CD4-positive, alpha-beta T cell treated with Interleukin-21 for 1 hour (primary cell): ENCODE data around the gene LBP.
A peak's percentile ranks its signal among the peaks of the same experiment; 100 is the strongest.
"Not testable (repeated sequence)": the region's sequence is repeated elsewhere in the genome, so short reads cannot be mapped to it uniquely, and the experiment has no call there.

ENCODE experiments used
- DNase-seq: peaks from one replicate; pipeline ENCODE4 v3.0.0-alpha.2; 2020

LBP gene, protein sequence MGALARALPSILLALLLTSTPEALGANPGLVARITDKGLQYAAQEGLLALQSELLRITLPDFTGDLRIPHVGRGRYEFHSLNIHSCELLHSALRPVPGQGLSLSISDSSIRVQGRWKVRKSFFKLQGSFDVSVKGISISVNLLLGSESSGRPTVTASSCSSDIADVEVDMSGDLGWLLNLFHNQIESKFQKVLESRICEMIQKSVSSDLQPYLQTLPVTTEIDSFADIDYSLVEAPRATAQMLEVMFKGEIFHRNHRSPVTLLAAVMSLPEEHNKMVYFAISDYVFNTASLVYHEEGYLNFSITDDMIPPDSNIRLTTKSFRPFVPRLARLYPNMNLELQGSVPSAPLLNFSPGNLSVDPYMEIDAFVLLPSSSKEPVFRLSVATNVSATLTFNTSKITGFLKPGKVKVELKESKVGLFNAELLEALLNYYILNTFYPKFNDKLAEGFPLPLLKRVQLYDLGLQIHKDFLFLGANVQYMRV

DNA sequence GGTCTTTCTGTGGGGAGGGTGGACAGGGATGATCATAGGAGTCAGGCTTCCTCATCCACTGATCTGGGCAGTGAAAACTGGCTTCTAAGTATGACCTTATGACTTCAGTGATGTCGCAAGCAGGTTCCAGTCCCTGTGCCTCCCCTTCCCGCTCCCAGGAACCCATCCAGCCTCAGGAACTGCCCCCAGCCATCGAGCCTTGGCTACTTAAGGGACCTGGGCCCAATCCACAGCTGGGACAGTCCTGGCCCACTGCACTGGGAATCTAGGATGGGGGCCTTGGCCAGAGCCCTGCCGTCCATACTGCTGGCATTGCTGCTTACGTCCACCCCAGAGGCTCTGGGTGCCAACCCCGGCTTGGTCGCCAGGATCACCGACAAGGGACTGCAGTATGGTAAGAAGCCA is at the start of gene LBP:
Gene LBP (plus strand): TSS at position 236 of the 405 bp plus-strand sequence. CDS start 35 bp downstream, at position 271.
- no peak for DNase-seq

DNA sequence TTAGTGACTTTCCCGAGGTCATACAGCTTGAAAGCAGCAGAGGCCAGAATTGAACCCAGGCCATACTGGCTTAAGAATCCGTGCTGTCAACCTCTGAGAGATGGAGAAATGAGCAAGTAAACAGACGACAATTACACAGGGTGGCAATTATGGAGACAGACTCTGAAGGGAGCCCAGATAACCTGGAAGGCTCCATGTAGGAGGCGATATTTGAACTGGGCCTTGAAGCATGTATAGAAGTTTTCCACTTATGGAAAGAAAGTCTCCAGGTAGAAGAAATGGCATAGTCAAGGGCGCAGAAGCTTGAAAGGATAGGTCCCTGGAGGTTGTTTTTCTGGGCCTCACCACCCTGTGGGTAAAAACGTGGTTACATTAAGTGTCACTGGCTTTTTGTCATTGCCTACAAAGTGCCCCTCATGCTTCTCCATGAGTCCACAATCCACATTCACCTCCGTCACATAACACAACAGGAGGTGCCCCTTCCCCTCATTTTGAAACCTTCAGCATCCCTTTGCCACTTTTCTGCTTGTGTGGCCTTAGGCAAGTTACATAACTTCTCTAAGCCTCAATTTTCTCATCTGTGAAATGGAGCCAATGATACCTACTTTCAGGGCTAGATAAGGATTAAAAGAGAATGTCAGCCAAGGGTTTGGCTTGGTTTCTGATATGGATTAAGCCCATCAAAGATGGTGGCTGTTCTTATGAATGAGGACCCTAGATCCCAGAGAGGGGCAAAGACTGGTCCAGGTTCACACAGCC is 48.2 kb upstream of the LBP start:
- no peak for DNase-seq

DNA sequence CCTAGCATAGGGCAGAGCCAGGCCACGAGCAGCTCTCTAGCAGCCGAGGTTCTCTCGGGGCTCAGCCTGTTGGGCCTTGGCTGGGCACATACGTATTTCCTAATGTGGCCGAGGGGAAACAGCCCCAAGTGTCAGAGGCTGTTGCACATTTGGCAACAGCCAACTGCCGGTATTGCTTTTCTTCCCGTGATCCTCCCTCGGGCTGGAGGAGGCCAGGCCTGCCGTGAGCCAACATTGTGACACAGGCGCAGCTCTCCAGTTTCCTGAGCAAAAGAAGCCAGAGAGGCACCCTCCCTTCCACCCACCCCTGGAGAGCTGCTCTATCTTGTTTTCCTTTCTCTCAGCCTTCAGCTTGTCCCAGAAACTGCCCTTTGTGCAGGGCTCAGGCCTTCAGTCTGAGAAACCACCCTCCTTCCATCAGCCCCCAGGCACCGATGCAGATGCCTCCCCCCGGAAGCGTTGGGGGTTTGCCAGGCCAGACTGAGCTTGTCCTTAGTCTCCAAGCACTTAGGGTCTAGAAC is 47.5 kb upstream of the LBP start:
- DNase-seq = no peak

DNA sequence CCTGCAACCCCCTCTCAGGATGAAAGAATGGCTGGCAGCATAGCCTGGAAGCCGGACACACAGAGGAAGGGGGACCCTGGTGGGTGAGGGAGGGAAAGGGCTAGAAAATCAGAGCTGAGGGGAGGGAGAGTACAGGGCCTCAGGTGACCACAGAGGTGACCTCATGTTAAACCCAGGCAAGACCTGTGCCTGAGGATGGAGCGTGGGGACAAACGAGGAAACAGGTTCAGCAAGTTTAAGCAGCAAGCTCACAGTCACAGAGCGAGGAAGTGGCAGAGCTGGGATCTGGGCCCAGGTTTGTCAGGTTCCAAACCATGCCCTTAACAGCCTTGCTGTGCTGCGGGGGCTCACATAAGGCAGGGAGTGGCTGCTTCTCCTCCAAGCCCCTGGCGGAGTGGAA is 46.3 kb upstream of the LBP start:
- no peak for DNase-seq

DNA sequence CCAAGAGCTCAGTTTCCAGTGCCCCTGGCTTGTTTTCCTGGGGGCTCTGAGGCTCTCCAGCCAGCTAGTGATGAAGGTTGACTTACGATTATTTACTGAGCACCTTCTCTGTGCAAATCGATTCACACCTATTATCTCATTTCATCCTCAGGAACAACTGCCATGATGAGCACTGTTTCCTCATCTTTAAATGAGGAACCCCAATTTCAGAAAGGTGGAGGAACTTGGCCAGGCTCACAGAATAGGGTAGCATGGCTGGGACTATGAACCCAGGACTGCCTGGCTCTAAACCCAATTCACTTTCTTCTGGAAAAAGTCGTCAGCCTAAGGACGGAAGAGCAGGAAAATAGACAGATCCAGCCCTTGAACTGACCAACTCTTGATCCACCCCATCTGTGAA is 45.8 kb upstream of the LBP start:
- DNase-seq = no peak

DNA sequence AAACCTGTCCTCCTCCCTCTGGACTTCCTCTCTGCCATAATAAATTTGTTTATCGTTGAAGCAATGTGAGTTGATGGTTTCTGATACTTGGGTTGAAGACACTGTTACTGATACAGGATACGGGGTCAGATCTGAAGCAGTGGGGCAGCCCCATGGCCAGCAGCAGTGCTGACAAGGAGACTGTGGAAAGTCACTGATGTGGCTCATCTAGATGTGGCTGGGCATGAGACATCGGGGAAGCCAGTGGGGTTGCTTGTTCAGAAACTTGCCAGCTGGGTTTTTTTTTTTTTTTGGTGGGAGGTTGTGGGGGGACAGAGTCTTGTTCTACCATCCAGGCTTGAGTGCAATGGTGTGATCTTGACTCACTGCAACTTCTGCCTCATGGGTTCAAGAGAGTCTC is 45.0 kb upstream of the LBP start:
- no peak for DNase-seq

DNA sequence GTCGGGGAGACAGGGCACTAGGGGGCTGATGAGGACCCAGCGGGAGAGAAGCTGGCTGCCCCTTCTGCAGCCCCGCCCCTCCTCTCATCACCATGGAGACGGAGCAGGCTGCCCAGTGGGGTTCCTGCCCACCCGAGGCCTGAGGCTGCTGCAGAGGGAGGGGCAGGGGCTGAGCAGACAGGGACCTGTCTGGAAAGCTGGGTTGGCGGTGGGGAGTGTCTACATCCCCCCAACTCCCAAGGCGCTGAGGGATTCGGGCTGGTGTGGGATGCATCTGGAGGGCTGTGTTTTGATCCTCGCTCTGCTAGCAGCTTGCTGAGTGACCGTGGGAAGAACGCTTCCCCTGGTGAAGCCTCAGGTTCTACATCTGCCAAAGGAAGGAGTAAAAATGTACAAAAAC is 43.5 kb upstream of the LBP start:
- DNase-seq = no peak

DNA sequence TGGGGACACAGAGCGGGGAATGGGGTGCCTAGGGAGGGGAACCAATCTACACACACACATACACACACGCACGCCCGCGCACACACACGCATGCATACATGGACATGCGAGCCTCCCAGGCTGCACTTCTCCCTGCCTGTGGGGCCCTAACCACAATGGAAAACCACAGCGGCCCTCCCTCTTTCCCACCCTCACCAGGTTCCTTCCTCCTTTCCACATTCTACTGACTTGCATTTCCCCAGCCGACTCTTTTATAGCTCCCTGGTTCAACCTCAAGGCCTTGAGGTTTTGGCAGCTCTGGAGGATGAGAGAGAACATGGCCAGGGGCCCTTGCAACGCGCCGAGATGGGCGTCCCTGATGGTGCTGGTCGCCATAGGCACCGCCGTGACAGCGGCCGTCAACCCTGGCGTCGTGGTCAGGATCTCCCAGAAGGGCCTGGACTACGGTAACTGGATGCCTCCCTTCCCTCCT is 42.3 kb upstream of the LBP start, which contains the start of gene BPI:
Gene BPI (plus strand): TSS at position 249 of the 472 bp plus-strand sequence. CDS start 68 bp downstream, at position 317.
- DNase-seq = peak; percentile 12

DNA sequence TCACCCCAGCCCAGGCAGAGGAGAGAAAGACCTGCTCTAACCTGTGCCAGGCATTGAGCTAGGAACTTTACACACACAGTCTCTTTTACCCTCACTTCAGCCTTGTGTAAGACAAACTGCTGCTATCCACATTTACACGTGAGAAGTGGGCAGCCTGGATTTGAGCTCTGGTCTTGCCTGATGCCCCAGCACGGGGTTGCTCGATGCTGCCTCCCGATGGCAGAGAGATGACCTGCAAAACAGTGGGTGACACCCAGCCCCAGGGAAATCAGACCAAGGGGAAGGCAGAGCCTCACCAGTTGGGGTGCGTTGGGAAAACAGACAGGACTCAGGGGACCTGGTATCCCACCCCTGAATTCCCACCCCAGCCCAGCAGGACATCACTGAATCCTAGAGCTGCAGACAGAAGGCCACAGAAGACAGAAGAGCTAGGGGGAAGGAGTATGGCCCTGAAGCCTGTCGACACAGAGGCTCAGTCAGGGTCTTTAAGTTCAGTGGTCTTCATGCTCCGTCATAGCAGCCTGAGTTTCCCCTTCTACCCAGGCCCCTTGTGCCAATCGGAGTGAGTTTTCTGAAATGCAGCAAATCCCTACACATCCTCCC is 41.3 kb upstream of the LBP start:
- DNase-seq = no peak

DNA sequence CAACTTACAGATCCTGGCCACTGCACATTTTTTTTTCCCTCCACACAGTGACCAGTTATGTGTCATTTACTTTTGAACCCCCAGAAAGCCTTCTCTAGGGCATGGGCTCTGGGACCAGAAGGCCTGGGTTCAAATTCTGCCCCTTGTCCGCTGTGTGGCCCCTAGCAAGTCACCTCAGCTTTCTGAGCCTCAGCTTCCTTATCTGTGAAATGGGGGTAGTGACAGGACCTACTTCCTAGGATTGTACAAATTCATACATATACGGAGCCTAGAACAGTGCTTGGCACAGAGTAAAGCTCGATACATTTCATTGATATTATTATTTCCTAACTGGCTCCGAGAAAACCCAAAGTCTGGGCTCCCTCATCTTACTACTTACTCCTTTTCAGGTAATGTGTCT is 40.7 kb upstream of the LBP start:
- DNase-seq = no peak

DNA sequence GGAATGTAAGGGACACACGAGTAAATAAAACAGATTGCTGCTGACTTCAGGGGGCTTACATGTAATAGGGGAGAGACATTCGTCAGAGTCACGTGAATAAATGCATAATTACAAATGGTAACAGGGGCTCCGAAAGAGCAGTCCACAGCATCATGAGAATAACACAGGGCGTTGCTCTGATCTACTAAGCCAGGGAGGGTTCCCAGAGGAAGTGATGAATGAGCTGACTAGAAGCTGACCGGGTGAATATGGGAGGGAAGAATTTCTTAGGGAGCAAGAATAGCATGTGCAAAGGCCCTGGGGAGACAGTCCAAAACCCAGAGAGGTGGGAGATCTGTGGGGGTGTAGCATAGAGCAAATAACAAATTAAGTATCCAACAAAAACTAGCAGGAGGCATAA is 39.9 kb upstream of the LBP start:
- no peak for DNase-seq

DNA sequence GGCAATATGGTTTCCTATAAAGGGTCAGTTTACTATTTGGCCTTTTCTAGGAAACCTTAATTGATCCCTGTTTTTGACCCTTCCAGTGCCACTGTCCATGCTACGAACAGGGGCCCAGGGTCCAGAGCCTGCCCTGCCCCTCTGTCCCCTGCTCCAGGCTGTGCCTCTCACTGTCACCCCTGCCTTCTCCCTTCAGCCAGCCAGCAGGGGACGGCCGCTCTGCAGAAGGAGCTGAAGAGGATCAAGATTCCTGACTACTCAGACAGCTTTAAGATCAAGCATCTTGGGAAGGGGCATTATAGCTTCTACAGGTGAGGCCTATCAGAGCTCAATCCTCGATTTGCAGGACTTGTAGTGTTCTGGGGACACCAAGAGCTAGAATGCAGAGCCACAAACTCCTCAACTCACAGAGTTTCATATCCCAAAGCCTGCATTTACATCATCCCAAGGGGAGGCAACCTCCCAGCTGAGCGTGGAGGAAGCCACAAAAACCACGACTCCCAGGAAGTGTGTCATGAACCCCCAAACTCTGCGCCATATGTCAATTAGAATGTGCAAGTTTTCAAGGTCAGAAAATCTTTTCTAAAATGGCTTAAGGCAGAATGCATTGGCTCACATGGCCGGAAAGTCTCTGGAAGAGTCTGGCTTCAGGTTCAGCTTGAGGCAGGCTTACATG is 38.8 kb upstream of the LBP start:
- DNase-seq = no peak

DNA sequence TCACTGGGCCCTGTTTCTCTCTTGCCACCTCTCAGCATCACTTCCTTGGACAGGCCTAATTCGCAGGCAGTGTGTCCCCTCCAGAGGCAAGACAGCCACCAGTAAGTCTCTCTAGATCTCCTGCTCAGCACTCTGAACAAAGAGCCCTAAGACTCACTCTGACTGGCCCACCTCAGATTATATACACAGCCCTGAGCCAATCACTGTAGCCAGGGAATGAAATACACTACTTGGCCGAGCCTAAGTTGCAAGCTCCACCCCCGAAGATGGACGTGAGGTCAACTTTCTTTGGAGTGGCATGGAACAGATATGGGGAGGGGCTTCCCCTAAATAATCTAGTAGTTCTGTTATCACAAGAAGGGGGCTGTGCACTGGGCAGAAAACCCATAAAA is 38.2 kb upstream of the LBP start:
- no peak for DNase-seq

DNA sequence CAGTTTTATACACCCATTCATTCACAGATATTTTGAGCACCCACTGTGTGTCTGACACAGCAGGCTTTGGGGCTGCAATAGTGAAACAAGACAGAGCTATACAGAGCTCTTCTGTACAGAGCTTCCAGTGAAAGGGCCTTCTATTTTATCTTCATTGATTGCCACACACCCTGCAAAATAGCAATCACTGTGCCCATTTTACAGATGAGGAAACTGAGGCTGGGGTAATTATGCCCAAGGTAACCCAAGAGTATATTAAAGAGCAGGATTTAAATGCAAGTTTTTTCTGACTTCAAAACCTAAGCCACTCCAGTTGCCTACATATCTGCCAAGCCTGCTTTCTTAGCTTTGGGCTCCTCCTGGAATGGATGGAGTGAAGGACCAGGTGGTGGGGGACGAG is 37.8 kb upstream of the LBP start:
- no peak for DNase-seq

DNA sequence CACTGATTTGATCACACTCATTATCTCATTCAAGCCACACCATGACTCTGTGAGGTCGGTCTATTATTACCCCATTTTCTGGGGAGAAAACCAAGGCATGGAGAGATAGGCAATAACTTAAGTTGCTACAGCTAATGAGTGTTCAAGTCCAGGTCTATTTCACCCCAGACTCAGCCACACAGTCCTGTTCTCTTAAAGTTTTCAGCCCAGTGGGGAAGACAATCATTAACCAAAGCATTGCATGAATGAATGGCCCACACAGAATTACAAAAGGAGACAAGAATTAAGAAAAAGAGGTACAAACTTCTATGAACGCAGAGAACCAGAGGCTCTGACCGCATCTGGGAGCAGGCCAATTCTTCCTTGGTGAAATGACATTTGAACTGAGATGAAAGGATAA is 35.2 kb upstream of the LBP start:
- DNase-seq = no peak

DNA sequence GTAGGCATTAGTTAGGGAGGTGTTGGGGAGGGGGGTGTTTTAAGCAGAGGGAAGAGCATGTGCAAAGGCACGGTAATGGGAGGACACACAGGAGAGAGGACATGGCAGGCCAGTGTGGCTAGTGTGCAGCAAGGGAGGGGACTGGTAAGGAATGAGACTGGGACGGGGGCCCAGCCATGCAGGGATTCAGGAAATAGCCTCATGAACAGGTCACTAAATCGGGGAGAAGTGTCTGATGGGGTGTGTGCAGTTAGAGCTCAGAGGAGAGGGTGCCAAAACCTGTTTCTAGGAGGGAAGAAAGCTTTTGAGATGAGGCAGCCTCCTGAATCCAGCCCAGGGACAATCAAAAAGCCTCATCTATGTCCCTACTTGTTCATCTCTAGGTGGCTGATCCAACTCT is 34.8 kb upstream of the LBP start:
- no peak for DNase-seq

DNA sequence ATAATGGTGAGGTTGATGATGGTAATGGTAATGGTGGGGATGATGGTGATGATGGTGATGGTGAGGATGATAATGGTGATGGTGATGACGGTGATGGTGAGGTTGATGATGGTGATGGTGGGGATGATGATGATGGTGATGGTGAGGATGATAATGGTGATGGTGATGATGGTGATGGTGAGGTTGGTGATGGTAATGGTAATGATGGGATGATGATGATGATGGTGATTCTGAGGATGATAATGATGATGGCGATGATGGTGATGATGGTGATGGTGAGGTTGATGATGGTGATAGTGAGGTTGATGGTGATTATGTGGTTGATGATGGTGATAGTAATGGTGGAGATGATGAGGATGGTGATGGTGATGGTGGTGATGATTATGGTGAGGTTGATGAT is 32.6 kb upstream of the LBP start:
- no peak for DNase-seq

DNA sequence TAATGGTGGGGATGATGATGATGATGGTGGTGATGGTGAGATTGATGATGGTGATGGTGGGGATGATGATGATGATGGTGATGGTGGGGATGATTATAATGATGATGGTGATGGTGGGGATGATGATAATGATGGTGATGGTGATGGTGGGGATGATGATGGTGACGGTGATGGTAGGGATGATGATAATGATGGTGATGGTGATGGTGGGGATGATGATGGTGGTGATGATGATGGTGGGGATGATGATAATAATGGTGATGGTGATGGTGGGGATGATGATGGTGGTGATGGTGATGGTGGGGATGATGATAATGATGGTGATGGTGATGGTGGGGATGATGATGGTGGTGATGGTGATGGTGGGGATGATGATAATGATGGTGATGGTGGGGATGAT is 31.9 kb upstream of the LBP start:
- not testable (repeated sequence) for DNase-seq

DNA sequence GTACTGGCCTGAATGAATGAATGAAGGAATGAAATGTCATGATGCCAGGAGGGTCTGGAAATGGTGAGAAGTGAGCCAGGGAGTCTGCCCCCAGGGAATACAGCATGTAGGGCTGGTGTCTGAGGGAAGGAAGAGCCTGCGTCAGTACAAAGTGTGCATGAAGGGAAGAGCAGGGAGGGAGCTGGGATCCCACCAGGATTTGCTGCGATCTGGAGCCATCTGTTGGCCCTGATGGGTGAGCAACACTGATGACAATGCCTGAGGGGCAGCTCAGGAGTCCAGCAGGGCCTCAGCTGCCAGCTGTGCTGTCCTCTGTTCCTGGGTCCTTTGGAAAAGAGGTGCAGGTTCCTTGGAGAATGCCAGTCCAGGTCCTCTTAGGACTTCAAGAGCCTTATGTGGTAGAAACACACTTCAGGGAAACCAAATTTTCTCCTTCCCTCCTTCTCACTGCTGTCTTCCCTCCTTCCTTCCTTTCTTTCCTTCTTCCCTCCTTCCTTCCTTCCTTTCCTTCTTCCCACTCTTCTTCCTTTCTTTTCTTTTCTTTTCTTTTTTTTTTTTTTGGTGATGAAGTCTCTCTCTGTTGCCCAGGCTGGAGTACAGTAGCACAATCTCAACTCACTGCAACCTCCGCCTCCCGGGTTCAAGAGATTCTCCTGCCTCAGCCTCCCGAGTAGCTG is 30.9 kb upstream of the LBP start:
- no peak for DNase-seq

DNA sequence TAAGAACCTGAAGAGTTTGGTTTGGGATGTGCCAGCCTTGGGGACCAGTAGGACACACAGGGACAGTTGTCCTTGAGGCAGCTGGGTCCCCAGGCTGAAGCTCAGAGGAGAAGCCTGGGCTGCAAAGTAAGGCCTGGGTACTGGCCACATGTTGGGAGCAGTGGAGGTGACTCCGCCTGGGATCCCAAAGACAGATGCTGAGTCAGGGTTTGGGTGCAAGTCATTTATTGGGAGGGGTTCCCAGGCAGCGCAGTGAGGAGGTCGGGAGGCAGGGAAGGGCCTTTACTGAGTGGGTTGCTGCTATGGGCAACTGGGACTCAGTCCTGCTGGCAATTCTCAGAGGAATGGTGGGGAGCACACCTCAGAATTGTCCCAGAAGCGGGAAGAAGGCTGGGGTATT is 29.9 kb upstream of the LBP start:
- DNase-seq = no peak

DNA sequence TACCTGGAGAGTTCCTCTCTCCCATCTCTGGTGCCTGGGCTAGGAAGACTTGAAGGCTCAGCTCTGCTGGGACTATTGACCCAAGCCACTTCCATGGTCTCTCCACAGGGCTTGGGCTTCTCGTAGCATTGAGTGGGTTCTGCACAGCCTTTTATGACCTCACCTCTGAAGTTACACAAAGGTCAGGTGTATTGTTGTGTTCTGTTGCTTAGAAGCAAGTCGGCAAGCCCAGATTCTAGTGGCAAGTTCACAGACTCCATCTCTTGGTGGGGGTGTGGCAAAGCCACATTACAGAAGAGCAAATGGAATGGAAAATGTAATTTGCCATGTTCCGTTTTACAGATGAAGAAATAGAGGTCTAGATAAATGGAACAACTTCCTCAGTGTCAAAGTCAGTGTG is 28.9 kb upstream of the LBP start:
- no peak for DNase-seq

DNA sequence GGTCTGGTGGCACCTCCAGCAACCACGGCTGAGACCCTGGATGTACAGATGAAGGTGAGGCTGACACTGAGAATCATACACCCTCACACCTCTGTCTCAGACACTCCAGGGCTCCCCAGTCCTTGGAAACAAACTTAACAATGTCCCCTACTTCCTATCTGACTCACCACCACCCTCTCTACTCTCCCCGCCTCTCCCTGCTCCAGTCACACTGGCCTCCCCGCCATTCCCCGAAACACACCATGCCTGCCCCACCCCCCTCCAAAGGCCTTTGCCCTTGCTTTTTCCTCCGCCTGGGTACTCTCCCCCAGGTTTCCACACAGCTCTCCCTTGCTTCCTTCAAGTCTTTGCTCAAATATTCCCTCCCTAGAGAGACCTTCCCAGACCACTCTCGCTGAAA is 26.1 kb upstream of the LBP start:
- DNase-seq = no peak
